Transverse colon (tissue), 4 donors: ENCODE measurements around the gene ATP5MC2.

Experiments
- POLR2A ChIP-seq: fragments of 450-650 bp; IDR thresholded peaks from one replicate; pipeline ENCODE4 v1.6.1; 2016; ENCODE audit warnings: antibody characterized with exemption, mild to moderate bottlenecking, moderate library complexity
- POLR2AphosphoS5 ChIP-seq, 3 donors: sonication (generic); formaldehyde crosslinking; IDR thresholded peaks; one replicate each; pipeline ENCODE4 v1.6.1; 2016; ENCODE audit warnings: antibody characterized with exemption in 3 of 3
- TF ChIP-seq, protein P1 (sequence below), 5 experiments: fragments of 200-600 bp in 3 of 5; fragments of 450-650 bp in 2 of 5; sonication (generic) in 3 of 5; IDR thresholded peaks; 1 replicate in 2 of 5; 2 replicates in 3 of 5; pipeline ENCODE4 v1.5.1; 2016 to 2017; ENCODE audit warnings: antibody characterized with exemption in 5 of 5, inconsistent platforms in 3 of 5, mild to moderate bottlenecking in 2 of 5, moderate library complexity in 1 of 5

DNA sequence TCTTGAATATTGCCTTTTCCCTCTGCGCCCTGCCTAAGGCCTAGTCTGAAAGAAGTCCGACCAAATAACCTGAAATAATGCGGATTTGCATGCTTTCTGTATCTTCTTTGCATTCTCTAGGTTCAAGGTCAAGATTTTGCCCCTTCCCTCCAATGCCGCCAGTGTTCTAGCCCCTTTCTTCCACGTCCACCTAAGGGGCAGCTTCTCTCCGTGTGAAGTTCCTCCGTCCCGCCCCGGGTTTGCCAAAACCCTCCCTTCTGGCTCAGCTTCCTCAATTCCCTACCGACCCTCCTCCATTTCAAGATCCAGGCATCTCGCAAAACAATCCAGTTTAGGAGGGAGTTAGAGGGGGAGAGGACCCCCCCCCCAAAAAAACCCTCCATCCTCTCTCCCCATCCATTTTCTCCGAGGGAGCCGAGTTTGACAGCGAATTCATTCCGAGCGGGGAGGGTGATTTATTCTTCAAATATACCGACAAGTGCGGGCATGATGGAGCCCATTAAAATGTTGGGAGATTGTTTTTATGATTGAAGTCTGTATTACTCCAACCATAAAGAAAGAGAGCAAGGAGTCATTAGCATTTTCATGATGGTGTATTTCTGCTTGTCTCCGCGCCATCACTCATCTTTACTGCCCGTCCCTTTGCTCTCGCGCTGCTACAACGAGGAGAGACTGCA is 20.9 kb upstream of the ATP5MC2 start:
- TF ChIP-seq, protein P1, sequence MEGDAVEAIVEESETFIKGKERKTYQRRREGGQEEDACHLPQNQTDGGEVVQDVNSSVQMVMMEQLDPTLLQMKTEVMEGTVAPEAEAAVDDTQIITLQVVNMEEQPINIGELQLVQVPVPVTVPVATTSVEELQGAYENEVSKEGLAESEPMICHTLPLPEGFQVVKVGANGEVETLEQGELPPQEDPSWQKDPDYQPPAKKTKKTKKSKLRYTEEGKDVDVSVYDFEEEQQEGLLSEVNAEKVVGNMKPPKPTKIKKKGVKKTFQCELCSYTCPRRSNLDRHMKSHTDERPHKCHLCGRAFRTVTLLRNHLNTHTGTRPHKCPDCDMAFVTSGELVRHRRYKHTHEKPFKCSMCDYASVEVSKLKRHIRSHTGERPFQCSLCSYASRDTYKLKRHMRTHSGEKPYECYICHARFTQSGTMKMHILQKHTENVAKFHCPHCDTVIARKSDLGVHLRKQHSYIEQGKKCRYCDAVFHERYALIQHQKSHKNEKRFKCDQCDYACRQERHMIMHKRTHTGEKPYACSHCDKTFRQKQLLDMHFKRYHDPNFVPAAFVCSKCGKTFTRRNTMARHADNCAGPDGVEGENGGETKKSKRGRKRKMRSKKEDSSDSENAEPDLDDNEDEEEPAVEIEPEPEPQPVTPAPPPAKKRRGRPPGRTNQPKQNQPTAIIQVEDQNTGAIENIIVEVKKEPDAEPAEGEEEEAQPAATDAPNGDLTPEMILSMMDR (IDR thresholded peaks at IDR 0.05) = no peak
- no peak for TF ChIP-seq POLR2A
- TF ChIP-seq POLR2AphosphoS5 (IDR thresholded peaks at IDR 0.05) = no peak
